Measurements from ENCODE around the gene KCNAB2.

The KCNAB2 gene

DNA sequence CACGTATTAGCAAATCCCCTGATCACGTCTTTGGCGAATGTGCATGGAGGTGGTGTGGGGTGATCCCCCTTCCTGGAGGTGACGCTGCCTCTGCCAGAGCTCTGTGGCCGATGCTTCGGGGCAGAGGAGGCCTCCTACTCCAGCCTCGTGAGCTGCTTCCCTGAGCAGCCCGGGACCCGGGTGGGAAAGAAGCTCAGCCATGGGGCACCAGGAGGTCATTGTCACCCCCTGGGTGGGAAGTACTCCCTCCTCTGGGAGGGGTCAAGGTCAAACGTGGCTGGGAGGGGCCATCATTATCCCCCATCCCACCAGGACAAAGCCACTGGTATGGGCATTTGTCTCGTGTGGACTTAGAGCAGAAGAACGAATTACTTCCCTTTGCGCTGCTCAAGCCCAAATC, 40.7 kb downstream of the KCNAB2 start:
- H3K27ac Mint-ChIP-seq: peak overlapping the region; percentile 86
- no peaks in the 10 kb centered on the region for H3K9me3 Mint-ChIP-seq
- no peak overlapping the region for H3K4me3 Mint-ChIP-seq
- H3K36me3 Mint-ChIP-seq: peaks cover 100% of the 10 kb centered on the region
- peaks cover 5% of the 10 kb centered on the region for H3K4me1 Mint-ChIP-seq
- no peak for ATAC-seq
- DNase-seq (ENCODE audit: low spot score in 2 of 2): no peak

DNA sequence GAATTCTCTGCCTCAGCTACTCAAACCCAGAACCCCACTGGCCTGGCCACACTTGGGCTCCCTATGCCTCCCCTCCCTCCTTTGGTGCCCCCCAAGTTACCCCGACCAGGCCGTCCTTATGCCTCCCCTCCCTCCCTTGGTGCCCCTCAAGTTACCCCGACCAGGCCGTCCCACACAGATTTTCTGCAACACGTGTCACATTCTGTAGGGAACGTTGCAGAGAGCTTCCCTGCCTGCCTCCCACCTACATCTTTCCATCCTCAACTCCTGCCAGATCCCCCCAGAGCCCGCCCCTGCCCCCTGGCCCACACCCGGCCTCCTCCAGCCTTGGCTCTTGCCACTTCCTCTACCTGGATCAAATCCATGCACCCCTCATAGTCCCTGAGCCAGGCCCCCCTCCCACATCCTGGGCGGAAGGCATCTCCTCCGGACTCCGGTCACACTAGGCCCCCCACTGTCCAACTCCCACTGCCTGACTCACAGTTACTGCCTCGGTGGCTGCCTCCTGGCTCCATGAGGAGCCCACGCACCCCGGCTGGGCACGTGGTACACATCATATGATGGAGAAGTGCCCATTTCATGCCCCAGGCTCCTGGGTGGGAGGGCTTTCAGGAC, 41.2 kb downstream of the KCNAB2 start:
- H3K4me1 Mint-ChIP-seq: peaks cover 5% of the 10 kb centered on the region
- no peak for ATAC-seq
- H3K36me3 Mint-ChIP-seq: peaks cover 100% of the 10 kb centered on the region
- DNase-seq (ENCODE audit: low spot score in 2 of 2): no peak
- H3K9me3 Mint-ChIP-seq: no peaks in the 10 kb centered on the region
- no peak overlapping the region for H3K4me3 Mint-ChIP-seq
- peak overlapping the region; percentile 86 for H3K27ac Mint-ChIP-seq

DNA sequence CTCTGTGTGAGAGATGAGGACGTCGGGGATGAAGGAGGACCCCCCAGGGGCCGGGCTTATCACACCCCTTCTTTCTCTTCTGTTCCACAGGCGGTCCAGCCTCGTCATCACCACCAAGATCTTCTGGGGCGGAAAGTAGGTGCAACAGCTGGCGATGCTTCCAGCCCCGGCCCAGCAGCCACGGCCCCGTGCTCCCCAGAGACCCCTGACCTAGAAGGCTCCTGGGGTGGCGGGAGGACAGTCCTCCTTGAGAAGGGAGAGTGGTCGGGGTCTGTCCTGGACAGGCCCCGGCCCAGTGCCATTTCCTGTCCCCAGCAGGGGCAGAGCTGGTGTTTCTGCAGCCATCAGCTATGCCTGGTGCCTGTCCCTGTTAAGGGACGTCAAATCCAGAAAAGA, 41.7 kb downstream of the KCNAB2 start:
- no peak for DNase-seq (ENCODE audit: low spot score in 2 of 2)
- no peaks in the 10 kb centered on the region for H3K9me3 Mint-ChIP-seq
- H3K4me3 Mint-ChIP-seq: no peak overlapping the region
- H3K27ac Mint-ChIP-seq: peak overlapping the region; percentile 86
- peaks cover 100% of the 10 kb centered on the region for H3K36me3 Mint-ChIP-seq
- peaks cover 5% of the 10 kb centered on the region for H3K4me1 Mint-ChIP-seq
- ATAC-seq: no peak

DNA sequence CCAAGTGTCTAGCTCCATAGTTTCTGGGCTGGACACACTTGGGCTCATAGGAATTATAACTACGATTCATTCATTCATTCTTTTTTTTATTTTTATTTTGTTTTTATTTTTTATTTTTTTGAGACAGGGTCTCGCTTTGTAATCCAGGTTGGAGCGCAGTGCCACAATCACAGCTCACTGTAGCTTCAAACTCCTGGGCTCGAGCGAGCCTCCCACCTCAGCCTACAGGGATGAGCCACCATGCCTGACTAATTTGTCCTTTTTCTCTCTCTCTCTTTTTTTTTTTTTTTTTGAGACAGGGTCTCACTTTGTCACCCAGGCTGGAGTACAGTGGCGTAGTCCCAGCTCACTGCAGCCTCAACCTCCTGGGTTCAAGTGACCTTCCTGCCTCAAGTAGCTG, 42.3 kb downstream of the KCNAB2 start:
- Mint-ChIP-seq H3K4me1 (peaks cover 5% of the 10 kb centered on the region), H3K4me3 (no peak overlapping the region), H3K27ac (peak overlapping the region; percentile 86), H3K36me3 (peaks cover 98% of the 10 kb centered on the region), H3K9me3 (no peaks in the 10 kb centered on the region)
- DNase-seq (ENCODE audit: low spot score in 2 of 2) (no peak), ATAC-seq (no peak)

DNA sequence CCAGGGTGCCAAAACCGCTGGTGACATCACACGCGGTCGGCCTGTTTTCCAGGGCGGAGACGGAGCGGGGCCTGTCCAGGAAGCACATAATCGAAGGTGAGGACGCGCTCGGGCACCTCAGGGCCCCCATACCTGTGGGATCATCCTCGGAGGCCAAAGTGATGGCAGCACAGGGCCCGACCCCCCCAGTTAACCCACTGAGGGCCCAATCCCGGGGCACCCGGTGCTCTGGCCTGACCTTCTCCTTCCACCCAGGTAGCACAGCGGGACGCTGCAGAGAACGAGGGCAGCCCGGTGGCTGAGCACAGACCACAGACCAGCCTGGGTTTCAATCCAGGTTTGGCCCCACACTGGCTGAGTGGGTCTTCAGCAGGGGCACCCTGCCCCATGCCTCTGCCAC, 43.3 kb downstream of the KCNAB2 start:
- no peak for DNase-seq (ENCODE audit: low spot score in 2 of 2)
- H3K9me3 Mint-ChIP-seq: no peaks in the 10 kb centered on the region
- H3K27ac Mint-ChIP-seq: no peak overlapping the region
- H3K4me3 Mint-ChIP-seq: no peak overlapping the region
- H3K4me1 Mint-ChIP-seq: peaks cover 5% of the 10 kb centered on the region
- peaks cover 98% of the 10 kb centered on the region for H3K36me3 Mint-ChIP-seq
- ATAC-seq: no peak

DNA sequence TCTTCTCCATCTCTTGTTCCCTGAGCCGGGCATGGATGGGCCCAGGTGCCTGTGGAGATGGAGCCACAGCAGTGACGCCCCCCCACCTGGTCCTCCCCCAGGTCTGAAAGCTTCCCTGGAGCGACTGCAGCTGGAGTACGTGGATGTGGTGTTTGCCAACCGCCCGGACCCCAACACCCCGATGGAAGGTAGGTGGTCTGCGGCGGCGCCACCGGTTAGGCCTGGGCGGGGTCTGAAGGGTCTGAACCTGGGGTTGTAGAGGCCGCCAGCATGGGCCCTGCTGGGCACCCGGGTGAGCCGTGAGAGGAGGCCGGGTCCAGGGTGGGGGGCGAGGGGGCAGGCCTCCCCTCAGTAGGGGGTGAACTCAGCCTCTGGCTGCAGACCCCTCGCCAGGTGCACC, 44.6 kb downstream of the KCNAB2 start:
- Mint-ChIP-seq H3K36me3 (peaks cover 98% of the 10 kb centered on the region), H3K4me3 (no peak overlapping the region), H3K27ac (peak overlapping the region; percentile 78), H3K9me3 (no peaks in the 10 kb centered on the region), H3K4me1 (peaks cover 5% of the 10 kb centered on the region)
- DNase-seq (ENCODE audit: low spot score in 2 of 2) (no peak), ATAC-seq (no peak)

DNA sequence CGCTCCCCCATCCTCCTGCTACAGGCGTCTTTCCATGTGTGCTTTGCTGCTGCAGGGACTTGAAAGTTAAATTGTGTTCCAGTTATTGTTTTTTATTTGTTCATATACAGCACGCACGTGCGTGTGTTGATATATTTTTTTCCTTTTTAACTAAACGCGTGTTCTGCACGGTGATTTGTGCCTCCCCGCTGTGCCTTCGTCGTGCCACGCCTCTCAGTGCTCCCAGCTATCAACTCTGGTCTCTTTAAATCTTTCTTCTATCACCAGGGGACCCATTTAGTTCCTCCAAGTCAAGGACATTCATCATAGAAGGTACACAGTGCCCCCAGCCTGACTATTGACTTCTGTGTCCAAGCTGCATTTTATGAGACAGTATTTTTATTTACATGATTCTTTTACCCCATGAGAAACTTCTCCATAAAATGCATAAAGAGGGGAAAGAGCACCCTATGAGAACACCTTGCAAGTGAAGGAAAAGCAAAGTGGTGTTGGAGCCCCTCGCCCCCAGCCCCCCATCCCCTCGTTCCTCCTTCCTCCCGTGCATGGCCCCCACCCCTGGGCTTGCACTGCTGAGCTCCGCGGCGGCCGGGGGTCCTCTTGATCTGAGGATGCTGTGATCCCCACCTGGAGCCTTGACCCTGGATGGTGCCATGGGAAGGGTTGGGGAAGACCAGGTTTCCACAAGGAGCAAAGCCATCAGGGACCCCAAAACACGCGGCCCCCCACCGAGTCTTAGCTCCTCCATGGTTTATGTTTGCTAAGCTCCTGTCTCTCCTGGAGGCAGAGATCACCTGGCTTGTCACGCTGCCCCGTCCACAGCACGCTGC, 45.5 kb downstream of the KCNAB2 start:
- H3K27ac Mint-ChIP-seq: peak overlapping the region; percentile 78
- peaks cover 5% of the 10 kb centered on the region for H3K4me1 Mint-ChIP-seq

DNA sequence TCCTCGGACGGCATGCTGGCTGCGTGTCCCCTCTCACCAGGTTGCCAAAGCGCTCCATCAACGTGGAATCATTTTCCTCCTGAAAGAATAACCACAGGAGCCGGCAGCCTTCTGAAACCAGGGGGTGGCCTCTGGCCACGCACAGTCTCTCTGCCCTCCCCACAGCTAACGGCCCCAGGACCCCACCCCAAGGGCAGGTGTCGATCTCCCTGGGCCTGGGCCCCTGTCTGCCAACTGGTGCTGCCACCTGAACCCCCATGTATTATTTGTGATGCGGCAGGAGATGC, 46.1 kb downstream of the KCNAB2 start:
- H3K36me3 Mint-ChIP-seq: peaks cover 93% of the 10 kb centered on the region
- peaks cover 5% of the 10 kb centered on the region for H3K4me1 Mint-ChIP-seq
- DNase-seq (ENCODE audit: low spot score in 2 of 2) (no peak), ATAC-seq (no peak)
- no peaks in the 10 kb centered on the region for H3K9me3 Mint-ChIP-seq
- no peak overlapping the region for H3K4me3 Mint-ChIP-seq
- peak overlapping the region; percentile 26 for H3K27ac Mint-ChIP-seq

More for the DNA sequence above, 45.5 kb downstream of the KCNAB2 start:
- H3K36me3 Mint-ChIP-seq: peaks cover 93% of the 10 kb centered on the region
- no peaks in the 10 kb centered on the region for H3K9me3 Mint-ChIP-seq
- no peak for DNase-seq (ENCODE audit: low spot score in 2 of 2)
- H3K4me3 Mint-ChIP-seq: no peak overlapping the region
- ATAC-seq: no peak

DNA sequence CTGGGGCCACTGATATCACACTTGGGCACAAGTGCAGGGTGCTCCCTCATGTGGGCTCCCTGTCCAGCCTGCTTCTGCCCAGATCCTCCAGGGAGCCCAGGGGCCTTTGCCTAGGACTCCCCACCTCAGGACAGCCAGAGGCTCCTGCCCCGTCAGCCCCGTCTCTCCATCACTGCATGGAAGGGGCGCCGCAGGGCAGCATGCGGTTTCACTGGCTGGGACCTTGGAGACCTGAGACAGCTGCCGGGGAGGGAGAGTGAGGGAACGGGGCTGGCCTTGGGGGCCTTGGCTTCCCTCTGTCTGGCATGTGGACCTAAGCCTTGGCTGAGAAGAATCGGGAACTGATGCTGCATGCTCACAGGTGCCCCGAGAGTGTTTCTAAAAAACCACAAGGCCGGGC, 46.5 kb downstream of the KCNAB2 start:
- Mint-ChIP-seq H3K4me1 (peaks cover 2% of the 10 kb centered on the region), H3K36me3 (peaks cover 93% of the 10 kb centered on the region), H3K4me3 (no peak overlapping the region), H3K27ac (peak overlapping the region; percentile 26), H3K9me3 (no peaks in the 10 kb centered on the region)
- no peak for DNase-seq (ENCODE audit: low spot score in 2 of 2)
- ATAC-seq: no peak

DNA sequence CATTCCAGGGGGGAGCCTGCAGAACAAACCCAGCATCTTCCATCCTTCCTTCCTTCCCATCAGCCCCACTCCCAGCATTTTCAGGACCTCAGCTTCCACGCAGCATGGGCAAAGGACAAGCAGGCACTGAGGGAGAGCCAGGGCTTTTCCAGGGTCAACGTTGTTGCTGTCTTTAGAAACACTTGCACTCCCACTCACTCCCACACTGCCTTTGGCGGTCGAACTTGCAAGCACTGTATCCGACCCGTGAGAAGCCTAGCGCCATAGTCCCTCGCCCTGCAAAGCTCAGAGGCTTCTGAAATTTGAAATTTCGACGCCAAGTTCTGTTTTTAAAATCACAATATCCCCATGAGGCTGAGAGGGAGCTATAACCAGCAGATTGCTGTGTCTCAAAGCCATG, 47.4 kb downstream of the KCNAB2 start:
- ATAC-seq (no peak), DNase-seq (ENCODE audit: low spot score in 2 of 2) (no peak)
- peaks cover 93% of the 10 kb centered on the region for H3K36me3 Mint-ChIP-seq
- H3K27ac Mint-ChIP-seq: peak overlapping the region; percentile 50
- no peaks in the 10 kb centered on the region for H3K9me3 Mint-ChIP-seq
- peaks cover 8% of the 10 kb centered on the region for H3K4me1 Mint-ChIP-seq
- no peak overlapping the region for H3K4me3 Mint-ChIP-seq

DNA sequence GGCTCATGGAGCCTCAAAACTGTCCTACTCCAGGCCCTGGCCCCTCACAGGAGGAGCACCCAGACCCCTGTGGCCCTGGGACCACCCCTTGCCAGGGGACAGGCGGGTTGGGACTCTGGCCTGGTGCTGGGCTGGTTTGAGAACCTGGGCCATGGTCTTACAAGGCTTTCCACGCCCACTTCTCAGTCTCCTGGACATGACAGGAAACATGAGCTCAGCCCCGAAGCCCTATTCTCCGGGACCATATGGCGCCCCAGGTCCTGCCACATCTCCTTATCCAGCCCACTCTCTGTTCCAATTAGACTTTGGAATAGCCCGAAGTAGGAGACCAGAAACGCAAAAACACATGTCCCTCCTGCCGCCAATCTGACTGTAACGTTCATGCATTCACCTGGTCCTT, 47.9 kb downstream of the KCNAB2 start:
- DNase-seq (ENCODE audit: low spot score in 2 of 2): no peak
- no peak for ATAC-seq
- Mint-ChIP-seq H3K36me3 (peaks cover 93% of the 10 kb centered on the region), H3K9me3 (no peaks in the 10 kb centered on the region), H3K4me3 (no peak overlapping the region), H3K4me1 (peaks cover 8% of the 10 kb centered on the region), H3K27ac (peak overlapping the region; percentile 50)

DNA sequence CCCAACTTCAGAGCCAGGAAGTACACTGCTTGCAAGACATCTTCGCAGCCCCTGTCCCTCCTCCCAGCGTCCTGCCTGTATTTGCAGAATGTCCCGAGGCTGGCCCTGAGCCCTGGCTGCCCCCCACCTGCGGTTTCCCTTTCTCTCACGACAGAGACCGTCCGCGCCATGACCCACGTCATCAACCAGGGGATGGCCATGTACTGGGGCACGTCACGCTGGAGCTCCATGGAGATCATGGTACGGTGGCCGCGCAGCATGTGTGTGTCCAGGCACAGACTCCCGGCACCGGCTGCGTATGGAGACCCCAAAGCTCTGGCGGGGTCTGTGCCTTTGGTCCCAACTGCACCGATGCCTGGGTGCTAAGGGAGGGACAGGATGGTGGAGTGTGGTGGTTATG, 48.6 kb downstream of the KCNAB2 start:
- Mint-ChIP-seq H3K4me3 (no peak overlapping the region), H3K9me3 (no peaks in the 10 kb centered on the region), H3K36me3 (peaks cover 93% of the 10 kb centered on the region), H3K27ac (peak overlapping the region; percentile 29), H3K4me1 (peaks cover 8% of the 10 kb centered on the region)
- ATAC-seq: no peak
- no peak for DNase-seq (ENCODE audit: low spot score in 2 of 2)

DNA sequence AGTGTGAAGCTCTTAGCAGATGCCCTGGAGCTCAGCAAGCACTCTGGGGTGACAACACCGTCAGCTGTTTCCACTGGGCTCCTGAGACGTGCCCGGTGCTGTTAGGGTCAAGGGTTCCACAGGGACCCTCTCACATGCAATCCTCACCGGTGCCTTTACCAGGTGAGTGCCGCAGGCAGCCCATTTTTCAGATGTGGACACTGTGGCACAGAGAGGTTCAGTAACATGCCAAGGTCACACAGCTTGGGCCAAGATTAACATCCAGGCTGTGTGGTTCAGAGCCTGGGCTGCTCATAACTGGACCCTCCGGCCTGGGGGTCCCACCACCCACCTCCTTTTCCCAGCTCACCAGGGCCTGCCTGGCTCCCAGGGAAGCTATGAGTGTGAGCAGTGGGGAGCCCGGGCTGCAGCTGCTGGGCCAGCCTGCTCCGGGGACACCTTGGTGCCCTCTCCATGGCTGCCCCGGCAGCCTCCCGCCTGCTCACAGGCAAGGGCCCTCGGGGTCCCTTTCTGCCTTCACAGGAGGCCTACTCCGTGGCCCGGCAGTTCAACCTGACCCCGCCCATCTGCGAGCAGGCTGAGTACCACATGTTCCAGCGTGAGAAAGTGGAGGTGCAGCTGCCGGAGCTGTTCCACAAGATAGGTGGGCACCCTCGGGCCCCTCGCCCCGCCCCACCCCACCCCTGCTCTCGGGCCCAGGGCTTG, 49.3 kb downstream of the KCNAB2 start:
- H3K27ac Mint-ChIP-seq: peak overlapping the region; percentile 29
- H3K36me3 Mint-ChIP-seq: peaks cover 93% of the 10 kb centered on the region

DNA sequence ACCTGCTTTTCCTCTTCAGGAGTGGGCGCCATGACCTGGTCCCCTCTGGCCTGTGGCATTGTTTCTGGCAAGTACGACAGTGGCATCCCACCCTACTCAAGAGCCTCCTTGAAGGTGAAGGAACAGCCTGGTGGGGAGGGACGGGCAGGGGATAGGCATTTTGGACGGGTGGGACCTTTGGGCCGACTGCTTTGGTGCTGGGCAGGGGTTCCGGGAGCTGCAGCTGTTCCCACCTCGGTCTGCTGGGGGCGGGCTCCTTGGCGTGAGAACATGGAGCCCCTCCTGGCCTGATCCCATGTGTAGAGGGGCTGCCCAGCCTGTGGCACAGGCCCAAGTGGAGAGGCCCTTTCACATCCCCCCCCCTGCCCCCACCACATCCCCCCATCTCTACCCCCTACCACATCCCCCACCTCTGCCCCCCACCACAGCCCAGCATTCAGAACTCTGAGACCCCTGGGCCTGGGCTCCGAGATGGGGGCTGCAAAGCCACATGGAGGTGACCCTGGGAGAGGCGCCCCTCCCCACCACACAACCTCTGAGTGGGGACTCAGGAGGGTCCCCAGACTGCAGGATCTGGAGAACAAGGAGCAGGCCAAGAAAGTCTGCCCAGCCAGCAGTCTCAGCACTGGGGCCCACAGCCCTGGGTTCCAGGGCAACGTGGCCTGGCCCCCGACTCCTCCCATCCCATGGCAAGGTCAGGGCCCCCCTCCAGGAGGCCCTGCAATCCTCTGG, 50.0 kb downstream of the KCNAB2 start:
- Mint-ChIP-seq H3K36me3 (peaks cover 93% of the 10 kb centered on the region), H3K4me3 (no peak overlapping the region), H3K9me3 (no peaks in the 10 kb centered on the region), H3K4me1 (peaks cover 8% of the 10 kb centered on the region), H3K27ac (no peak overlapping the region)
- no peak for ATAC-seq
- no peak for DNase-seq (ENCODE audit: low spot score in 2 of 2)

More for the DNA sequence above, 49.3 kb downstream of the KCNAB2 start:
- ATAC-seq (no peak), DNase-seq (ENCODE audit: low spot score in 2 of 2) (no peak)
- Mint-ChIP-seq H3K4me1 (peaks cover 8% of the 10 kb centered on the region), H3K9me3 (no peaks in the 10 kb centered on the region), H3K4me3 (no peak overlapping the region)

Measured in stimulated activated effector memory CD8-positive, alpha-beta T cell treated with anti-CD3 and anti-CD28 coated beads, Interleukin-12 subunit alpha, Interleukin-12 subunit beta, amount 100 ng/mL, for 72 hours (primary cell).